ENCODE measurements around the gene GRM8.

Gene GRM8

DNA sequence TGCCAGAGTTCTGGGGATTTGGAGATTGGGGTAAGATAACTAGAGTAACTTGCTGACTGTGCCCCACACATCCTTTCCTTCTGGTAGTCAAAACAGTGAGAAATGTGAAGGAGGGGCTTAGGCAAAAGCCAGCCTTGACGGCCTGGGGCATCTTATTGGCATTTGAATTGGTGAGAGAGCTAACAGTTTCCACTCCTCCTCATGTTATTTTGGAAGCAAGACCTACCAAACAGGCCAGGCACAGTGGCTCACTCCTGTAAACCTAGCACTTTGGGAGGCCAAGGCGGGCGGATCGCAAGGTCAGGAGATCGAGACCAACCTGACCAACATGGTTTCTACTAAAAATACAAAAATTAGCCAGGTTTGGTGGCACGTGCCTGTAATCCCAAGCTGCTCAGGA, 596.6 kb downstream of the GRM8 start:
- DNase-seq = no peak

DNA sequence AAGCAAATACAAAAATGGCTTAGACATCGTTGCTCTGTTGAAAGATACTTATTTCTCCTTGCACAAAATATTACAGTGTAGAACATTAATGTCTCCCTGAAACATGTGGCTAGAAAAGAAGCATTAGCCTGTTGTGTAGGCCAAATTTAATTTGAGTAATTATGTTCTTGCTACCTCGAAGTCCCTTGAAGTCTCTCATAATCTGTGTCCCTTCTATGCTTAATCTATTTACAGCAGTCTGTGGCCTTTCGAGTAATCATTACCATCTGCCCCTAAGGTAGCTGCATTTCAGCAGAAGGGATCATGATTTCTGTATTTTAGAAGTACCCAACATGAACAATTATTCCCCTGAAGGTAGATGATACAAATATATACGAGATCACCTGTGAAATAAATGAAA, 615.2 kb downstream of the GRM8 start:
- DNase-seq = no peak

DNA sequence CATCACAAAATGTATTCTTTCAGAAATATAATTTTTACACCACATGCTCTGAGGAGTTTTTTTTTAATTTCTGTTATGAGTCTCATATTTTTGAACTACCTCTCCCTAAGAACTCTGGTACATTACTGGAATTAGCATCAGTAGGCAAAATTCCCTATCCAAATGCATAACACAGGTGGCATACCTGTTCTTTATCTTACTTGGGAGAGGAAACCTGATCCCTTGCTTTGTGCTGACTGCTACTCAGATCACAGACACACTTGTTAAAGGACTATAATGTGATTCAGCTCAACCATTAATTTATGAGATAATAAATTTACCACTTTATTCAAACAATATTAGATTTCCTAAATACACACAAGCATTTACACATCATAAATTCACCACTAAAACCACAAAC, 617.2 kb downstream of the GRM8 start:
- peak; percentile 1 for DNase-seq

DNA sequence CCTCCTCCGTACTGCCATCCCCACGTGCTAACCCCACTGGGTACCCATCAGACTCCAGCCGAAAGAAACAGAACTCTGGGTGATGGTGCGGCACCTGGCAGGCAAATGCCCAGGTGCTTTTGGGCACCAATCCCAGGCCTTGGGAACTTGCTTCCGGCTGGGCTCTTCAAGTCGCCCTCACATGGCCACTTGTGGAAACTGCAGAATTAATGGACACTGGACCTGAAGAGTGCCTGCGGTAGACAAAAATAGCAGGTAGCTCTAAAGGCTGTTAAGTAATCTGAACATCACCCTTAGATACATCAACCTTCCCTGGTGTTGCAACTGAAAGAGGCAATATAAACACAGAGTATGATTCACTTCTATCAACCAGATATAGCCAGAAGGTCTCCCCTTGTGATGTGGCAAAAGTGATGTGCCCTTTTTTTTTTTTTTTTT, 644.4 kb downstream of the GRM8 start:
- DNase-seq = peak; percentile 2

DNA sequence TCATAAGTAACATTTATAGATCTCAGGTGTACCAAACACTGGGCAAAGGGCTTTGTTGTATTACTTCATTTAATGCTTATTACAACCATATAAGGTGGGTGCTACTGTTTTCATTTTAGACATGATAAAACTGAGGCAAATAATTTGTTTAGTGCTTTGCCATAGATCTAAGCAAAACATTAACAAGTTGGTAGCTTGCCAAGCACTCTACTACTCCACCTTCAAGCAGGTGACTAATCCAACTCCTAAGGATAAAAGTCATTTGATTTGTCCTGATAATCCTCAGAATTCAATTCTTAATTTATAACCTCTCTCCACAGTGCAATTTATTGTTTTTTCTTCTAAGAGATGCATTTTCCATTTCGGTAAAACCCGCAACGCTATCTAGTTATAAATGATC, 646.4 kb downstream of the GRM8 start:
- DNase-seq = no peak

DNA sequence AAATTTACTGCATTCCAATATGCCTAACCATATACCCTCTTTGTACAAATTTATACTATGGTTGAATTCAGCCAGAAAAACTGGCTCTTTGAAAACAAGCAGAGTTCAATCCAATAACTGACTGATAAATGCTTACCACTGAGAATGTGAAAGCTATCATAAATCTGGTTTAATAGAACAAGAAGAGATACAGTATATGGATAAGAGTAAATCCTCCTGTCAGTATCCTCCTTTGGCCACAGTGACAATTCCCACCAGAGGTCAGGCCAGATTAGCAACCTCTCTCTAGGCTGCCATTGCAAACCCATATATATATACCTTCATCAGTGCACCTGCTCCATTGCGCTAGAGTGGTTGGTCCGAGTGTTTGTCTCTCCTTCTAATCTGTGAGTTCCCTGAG, 647.2 kb downstream of the GRM8 start:
- DNase-seq = no peak

DNA sequence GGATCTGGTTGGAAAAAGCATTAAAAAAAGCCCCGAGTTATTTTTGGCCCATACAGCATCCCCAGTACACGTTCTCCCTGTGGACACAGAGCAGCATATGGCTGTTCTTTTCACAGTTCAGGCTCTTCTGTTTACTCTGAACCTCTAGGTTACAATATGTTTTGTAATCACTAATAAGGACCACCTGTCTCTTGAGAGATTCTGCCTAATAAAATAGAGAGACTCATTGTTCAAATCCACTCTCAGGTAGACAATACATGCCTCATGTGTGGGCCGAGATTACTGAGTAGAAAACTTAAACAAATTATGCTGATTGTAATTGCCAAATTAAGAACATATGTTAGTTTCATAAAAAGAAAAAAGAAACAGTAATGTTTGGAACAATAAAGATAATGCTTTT, 647.7 kb downstream of the GRM8 start:
- peak; percentile 3 for DNase-seq

DNA sequence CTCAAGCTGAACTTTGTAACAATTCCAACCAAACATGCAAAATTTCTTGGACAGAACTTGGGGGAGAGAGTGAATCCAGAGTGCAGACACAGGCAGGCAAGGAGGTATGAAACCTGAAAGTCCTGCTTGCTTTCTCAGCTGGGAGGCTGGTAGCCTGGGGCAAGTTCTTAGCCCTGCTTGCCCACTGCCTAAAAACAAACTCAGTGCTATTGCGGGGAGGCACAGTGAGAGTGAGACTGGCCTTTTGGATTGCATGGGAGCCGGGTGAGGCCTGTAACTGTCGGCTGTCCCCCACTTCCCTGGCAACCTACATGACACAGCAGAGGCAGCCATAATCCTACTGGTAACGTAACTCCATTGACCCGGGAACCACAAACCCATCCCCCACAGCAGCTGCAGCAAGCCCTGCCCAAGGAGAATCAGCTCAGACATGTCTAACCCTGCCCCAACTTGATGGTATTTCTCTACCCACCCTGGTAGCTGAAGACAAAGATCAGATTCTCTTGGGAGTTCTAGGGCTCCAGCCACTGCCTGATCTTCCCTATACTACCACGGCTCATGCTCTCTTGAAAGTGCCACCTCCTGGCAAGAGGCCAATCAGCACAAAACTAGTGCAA, 663.6 kb downstream of the GRM8 start:
- no peak for DNase-seq

DNA sequence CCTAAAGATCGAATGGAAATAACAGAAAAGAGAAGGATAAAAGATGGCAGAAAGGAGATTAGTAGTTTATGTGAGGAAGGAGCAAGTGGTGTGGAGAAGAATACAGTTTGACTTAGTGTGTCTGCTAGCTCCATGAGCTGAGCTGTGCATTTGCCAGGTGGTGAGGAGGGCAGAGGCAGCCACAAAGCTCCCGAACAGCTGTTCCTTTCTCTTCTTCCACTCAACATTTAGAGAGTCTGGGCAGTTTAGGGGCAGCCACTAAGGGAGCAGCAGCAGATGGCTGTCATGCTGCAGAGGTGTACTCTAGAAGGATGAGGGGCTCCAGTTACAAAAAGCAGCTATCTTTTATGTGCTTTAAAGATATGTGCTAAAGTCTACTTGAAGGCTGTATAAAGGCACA, 674.4 kb downstream of the GRM8 start:
- no peak for DNase-seq

DNA sequence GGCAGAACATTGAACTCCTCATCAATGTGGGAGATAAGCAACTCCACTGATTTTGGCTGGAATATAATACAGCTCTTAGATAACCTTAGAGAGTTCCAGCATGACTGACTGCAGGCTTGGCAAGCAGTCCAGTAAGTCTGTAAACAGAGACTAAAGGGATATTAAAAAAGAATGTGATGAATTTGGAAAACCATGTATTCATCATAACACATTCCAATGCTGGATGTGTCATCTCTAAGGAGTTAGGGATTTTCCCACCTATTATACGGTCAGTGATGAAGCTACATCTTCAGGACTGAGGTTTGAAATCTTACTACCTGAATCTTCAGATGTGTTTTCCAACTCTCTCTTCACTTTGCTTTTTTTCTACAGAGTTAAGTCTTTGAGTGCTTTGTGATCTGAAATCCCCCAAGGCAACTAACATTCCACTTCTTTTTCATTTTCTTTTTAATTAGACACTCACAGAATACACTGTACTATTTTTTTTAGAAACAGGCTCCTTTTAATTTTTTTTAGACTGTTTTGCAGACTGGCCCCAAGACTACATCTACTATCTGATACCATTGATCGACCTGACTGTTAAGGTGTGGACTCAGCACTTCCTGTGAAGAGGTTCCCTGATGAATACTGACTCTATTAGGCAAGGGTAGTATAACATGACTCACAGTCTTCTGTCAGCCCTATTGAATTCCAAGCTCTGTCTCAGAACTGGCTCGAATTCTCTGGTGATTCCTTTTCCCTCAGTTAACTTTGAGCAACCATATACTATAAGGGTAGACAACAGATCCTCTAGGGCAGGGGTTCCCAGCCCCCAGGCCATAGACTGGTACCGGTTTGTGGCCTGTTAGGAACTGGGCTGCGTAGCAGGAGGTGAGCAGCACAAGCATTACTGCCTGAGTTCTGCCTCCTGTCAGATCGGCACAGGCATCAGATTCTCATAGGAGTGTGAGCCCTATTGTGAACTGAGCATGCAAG, 678.2 kb downstream of the GRM8 start:
- DNase-seq = no peak

DNA sequence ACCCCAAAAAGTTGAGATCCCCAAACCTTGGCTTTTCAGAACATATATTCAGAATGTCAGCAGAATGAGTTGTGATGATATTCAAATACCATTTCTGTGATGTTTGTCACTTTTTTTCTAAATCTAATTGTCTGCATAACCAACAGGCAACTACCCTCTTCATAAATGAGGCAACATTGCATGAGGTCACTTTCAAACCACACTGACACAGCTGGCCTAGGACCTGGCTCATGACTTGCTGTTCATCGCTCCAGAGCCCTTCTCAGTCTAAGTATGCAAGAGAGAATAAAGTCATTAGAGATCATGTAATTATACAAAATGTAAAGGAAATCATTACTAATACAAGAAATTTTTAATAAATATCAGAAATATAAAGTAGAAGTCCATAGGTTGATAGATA, 681.9 kb downstream of the GRM8 start:
- DNase-seq = no peak

DNA sequence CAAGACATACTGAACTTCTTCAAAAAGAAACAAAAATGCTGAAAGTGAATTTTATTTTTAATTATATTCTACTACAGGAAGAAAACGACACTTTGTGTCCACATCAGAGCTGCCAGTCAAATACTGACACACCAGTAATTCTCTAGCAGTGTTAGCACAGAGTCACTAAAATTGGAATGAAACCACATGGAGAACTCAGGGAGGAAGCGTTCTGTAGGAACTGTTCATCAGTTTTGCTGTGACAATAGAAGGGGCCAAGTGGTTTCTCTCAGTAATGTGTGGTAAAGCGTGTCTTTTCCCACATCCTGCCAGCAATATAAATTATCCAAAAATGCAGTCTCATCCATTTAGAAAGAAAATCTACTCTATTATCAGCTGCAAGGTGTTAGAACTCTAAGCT, 683.3 kb downstream of the GRM8 start:
- DNase-seq = no peak

DNA sequence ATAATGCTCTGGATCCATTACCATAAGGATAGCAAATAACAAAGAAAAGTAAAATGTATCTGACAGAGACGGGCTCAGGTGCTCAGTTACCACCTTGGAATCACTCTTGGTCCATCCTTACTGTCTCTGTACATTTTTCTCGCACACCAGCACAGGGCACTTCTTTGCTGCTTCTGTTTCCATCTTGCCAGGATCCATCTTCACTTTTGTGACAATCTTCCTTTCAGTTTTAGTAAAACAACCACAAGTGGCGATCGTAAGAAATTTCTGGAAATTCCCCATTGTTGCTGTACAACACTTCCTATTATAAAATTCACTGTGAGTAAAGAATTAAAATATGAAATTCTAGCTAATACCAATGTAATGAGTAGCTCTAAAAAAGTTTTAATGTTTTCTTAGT, 695.5 kb downstream of the GRM8 start:
- DNase-seq = no peak

DNA sequence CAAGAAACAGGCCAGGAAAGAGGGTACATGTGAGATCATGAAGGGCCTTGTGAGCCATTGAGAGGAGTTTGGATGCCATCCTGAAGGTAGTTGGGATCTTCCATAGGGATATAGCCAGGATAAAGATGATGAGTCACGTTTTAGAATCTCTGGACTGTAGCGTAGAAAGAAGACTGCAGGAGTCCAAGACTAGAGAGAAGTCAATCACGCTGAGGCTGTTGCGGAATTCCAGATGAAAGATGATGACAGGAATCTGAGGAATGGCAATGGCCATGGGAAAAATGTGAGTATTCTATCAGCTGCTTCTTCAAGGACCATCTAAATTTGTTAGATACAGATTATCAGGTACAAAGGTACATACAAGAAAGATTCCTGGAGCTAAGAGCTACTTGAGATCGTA, 711.3 kb downstream of the GRM8 start:
- no peak for DNase-seq

DNA sequence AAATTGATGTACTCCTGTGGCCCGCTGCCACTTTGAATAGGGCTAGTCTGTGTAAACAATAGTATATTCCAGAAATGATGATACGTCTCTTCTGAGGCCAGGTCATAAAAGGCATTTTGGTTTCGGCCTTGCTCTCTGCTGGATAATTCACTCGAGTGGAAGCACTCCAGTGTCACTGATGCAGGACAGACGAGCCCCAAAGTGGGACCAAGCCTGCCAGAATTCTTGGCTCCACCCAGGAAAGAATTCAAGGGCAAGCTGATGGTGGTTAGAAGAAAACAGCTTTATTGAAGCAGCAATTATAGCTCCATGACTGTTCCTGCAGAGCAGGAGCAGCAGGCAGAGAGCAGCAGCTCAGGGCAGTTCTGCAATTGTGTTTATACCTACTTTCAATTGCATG, 717.6 kb downstream of the GRM8 start:
- DNase-seq = no peak

DNA sequence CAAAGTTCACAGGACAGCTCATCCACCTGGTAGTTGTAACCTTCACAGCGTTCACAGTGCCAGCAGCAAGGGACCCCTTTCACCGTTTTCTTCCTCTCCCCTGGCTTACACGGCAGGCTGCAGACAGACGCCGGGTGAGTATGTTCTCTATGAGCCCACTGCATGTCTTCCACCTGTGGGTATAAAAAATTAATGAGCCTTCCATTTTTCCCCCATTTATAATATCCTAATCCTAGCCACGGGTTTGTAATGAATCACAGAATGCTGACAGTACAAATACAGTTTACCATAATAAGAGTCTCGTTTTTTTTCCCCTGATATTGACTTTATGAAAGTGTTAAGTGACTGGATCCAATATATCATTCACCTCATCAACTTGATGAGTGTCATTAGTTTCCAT, 719.0 kb downstream of the GRM8 start:
- DNase-seq = no peak

DNA sequence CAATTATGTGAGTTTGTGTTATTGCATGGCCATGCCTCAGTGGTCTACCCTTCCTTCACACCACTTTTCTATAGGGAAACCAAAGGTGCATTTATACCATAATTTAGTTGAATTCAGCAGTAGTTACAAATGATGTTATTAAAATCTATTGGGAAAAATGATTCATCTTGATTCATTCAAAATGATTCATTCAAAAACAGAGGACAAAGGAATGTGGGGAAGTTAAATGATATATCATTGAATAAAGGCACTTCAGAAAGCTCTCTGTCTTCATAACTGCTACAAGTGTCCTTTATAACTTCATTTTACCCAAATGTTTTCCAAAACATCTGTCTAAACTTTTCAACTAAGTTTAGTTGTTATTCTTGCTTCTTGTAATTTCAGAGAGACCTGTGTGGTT, 722.9 kb downstream of the GRM8 start:
- DNase-seq = no peak

DNA sequence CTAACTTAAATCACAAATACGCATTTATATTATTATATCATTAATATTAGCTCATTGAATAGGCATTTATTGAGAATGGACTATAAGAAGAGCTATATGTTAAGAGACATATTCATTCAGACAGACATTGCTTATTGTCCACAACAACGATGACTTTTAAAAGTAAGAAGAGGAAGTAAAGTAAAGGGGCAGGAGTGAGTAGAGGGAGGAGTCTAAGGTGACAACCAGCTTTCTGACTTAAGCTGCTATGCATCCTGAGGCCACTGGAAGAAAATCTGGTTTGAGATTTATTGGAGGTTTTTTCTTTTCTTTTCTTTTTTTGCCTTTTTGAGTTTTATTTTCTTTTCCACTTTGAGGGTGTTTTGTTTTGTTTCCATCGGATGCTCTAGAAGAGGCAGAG, 723.5 kb downstream of the GRM8 start:
- DNase-seq = no peak

DNA sequence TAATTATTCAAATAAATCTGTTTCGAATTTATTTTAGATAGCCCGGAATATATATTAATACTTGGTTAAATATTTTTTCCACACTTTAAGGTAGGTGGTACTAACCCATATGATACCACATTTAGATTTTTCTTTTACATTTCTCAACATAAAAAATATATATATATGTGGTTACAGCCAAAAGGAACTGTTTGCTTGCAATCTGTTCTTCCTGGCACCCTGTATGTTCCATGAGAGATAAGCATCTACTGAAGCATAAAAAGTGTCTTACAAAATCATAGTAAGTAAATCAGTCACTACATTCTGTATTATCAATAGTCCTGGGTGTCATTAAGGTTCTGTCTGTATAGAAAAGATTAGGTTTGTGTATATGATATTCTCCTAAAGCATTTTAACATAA, 726.8 kb downstream of the GRM8 start:
- DNase-seq = no peak

DNA sequence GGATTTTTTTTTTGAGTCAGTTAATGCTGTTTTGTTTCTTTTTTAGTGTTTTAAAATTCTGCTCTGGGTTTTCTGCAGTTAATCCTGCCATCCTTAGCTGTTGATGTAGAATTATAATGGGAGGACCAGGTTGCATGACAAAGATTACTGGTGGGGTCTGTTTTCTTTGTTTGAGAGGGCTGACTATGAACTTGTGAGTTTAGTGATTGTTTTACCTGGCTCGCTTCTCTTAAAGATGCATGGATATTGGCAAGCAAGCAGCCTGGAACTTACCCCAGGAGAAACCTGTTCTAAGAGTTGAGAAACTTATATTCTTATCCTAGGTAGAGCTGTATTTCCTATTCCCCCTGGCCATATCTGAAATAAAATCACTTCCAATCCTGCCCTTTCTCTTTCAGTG, 727.8 kb downstream of the GRM8 start:
- no peak for DNase-seq

DNA sequence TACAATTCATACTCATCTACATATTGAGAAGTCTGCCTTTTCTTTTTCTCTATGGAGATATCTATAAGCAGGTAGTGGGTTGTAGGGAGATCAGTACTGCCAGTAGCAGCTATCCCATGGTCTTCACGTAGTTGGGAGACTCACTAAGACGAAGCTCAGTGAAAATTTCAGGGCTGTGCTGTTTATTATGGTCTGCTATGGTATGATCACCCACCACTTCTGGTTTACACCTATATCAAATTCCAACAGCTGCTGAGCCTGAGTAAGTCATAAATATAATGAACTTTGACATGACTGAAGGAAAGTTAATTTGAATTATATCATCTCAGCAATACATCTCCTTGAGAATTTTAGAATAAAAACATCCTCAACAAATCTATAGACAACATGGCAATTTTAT, 741.7 kb downstream of the GRM8 start:
- DNase-seq = no peak

DNA sequence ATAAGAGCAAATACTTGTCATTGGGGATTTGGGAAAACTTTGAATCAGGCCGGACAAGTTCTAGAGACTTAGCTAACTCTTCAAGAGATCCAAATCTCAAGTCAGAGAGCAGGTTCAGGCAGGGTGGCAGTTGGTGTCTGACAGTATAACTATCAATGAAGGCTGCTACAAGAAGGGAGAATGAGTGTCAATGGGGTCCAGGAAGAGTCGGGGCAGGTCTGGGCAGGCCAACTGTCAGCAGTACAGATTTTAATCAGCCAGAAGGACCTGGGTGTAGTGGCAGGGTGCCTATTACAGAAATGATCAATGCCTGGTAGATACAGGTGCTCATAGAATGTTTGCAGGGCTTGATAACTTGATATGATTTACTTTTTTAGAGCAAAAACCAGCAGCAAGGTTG, 751.1 kb downstream of the GRM8 start:
- DNase-seq = no peak

DNA sequence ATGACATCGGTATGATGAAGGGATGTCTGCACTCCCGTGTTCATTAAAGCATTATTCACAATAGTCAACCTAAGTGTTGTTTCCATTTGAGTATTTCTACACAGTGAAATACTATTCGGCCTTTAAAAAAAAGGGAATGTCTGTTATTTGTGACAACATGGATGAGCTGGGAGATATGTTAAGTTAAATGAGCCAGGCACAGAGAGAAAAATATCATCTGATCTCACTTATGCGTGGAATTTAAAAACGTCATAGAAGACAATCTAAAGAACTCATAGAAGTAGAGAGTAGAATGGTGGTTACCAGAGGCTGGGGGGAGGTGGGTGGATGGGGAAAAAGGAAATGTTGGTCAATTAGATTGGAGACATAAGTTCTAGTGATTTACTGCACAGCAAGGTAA, 753.3 kb downstream of the GRM8 start:
- no peak for DNase-seq

DNA sequence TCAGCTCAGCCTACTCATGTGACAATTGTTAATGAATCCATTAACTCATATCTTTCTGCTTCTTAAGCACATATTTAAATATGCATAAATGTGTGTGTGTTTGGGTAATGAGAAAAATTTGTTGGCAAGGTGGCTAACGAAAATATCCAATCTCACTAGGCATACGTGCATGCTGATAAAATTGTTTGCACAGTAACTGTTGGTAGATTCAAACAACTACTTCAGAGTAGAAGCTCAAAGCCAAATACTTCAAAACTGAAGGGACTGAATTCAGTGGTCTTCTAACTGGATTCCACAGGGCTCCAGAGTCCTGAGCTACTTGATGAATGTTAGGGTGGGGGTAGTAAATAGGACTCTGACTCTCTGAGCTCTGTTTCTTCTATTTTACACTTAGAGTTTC, 757.0 kb downstream of the GRM8 start:
- no peak for DNase-seq

DNA sequence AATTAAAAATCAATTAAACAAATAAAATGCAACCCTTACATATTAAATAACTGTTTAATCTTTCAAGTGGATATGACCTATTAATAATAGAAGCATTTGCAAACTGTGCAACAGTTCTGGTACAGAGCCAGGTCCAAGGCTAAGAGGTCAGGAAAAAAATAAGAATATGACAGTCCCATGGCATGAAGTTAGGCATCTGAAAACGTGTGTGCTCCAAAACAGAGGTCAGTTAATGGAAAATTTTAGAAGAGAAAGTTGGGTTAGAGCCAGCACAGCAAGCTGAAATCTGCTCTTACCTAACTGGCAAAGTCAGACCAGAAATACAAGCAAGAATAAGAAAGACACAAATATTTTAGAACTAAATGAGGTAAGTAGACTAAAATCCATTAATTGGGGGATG, 757.7 kb downstream of the GRM8 start:
- DNase-seq = no peak
